ENCODE data around the gene CYP39A1. TPM values are rescaled to one million over a fixed set of nuclear protein-coding genes. Genes with fewer than 3 reads are reported as not detected.

CYP39A1 gene
- total and polyA plus RNA-seq, 7 donors, result 0.34 to 2.0 (median 0.63) TPM

DNA sequence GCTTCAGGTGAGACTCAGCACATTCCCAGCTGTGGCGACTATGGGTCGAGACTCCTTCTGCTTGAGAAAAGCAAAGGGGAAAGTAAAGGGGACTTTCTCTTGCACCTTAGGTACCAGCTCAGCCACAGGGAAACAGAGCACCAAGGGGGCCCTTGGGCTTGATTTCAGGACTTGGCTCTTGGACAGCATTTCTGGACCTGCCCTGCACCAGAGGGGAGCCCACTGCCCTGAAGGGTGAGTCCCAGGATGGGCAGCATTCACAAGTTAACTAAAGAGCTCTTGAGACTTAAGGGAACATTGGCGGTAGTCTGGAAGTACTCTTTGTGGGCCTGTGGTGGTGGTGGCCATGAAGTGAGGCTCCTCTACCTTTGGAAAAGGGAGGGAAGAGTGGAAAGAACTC, 111.1 kb downstream of the CYP39A1 start:
- no peaks in the 10 kb centered on the region for H3K36me3 ChIP-seq (ENCODE audit: insufficient read depth in 1 of 2, low read depth in 1 of 2)
- H3K4me3 ChIP-seq, result no peak overlapping the region
- peaks cover 3% of the 10 kb centered on the region for H3K9me3 ChIP-seq
- H3K27me3 ChIP-seq (ENCODE audit: insufficient read depth in 3 of 3, low read length in 2 of 3), result no peaks in the 10 kb centered on the region
- WGBS, 3 donors, result 93 to 95% (median 95%) methylated on average over 3 of the region's 3 CpGs
- ATAC-seq (no peak), DNase-seq (no peak)
- intact Hi-C loops (cut with DNase I), result no loop called here
- H3K4me1 ChIP-seq, result no peaks in the 10 kb centered on the region
- TF ChIP-seq, protein P1, sequence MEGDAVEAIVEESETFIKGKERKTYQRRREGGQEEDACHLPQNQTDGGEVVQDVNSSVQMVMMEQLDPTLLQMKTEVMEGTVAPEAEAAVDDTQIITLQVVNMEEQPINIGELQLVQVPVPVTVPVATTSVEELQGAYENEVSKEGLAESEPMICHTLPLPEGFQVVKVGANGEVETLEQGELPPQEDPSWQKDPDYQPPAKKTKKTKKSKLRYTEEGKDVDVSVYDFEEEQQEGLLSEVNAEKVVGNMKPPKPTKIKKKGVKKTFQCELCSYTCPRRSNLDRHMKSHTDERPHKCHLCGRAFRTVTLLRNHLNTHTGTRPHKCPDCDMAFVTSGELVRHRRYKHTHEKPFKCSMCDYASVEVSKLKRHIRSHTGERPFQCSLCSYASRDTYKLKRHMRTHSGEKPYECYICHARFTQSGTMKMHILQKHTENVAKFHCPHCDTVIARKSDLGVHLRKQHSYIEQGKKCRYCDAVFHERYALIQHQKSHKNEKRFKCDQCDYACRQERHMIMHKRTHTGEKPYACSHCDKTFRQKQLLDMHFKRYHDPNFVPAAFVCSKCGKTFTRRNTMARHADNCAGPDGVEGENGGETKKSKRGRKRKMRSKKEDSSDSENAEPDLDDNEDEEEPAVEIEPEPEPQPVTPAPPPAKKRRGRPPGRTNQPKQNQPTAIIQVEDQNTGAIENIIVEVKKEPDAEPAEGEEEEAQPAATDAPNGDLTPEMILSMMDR (IDR thresholded peaks at IDR 0.05), result no peak
- no peak overlapping the region for H3K27ac ChIP-seq

DNA sequence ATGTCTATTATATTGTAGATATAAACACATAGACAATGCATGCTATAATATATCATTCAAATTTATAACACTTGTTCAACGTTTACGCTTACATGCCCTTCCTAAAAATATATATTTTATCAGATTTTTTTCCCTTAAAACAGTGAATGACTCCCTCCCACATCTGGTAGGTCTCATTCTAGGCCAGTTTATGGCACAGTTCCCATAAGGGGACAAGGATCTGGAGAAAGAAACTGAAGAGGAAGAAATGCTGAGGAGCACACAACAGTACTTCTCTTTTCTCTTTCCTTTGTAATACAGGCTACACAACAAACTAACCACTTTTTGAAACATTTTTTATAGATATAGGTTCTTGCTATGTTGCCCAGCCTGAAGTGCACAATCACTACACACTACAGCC, 112.8 kb downstream of the CYP39A1 start:
- no peak for ATAC-seq
- no peak for DNase-seq
- Histone ChIP-seq H3K4me3 (no peak overlapping the region), H3K27ac (no peak overlapping the region), H3K4me1 (no peaks in the 10 kb centered on the region), H3K27me3 (ENCODE audit: insufficient read depth in 3 of 3, low read length in 2 of 3) (no peaks in the 10 kb centered on the region), H3K36me3 (ENCODE audit: insufficient read depth in 1 of 2, low read depth in 1 of 2) (no peaks in the 10 kb centered on the region), H3K9me3 (peaks cover 5% of the 10 kb centered on the region)
- TF ChIP-seq, protein P1 (IDR thresholded peaks at IDR 0.05), result no peak
- intact Hi-C loops (cut with DNase I), result no loop called here
- 83 to 90% (median 83%) methylated on average over 2 of the region's 2 CpGs for WGBS, 3 donors

DNA sequence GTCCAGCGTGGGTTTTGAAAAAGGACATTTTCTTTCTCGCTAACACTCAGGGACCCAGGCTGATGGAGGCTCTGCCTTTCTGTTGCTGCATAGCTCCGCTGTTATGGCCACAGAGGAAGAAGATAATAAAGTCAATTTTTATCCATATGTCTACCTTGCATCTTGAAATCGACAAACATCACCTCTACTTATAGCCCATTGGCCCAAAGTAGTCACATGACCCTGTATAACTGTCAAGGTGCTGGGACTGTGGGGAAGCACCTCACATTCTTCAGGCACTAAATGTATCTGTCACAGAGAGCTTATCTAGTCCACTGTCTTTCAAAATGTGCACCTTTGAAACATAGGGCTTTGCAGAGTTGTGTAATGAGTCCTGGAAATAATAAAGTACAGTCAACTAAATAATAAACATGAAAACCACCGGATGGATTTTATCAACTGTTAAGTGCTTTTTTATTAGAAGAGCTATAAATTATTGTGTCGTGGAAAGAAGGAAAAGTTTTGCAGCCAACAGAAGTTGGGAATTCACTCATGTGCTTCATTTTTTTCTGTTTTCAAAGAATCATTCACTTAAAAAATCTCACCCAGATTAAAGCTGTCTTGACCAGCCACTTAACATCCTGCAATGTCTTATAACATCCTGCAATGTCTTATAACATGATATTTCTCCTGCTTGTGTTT, 113.7 kb downstream of the CYP39A1 start:
- Histone ChIP-seq H3K27me3 (ENCODE audit: insufficient read depth in 3 of 3, low read length in 2 of 3) (no peaks in the 10 kb centered on the region), H3K4me3 (no peak overlapping the region), H3K9me3 (peaks cover 5% of the 10 kb centered on the region), H3K36me3 (ENCODE audit: insufficient read depth in 1 of 2, low read depth in 1 of 2) (no peaks in the 10 kb centered on the region), H3K4me1 (no peaks in the 10 kb centered on the region), H3K27ac (no peak overlapping the region)
- intact Hi-C loops (cut with DNase I), result no loop called here
- TF ChIP-seq, protein P1 (IDR thresholded peaks at IDR 0.05), result no peak
- DNase-seq (no peak), ATAC-seq (no peak)
- 67 to 73% (median 68%) methylated on average over 6 of the region's 6 CpGs for WGBS, 3 donors

DNA sequence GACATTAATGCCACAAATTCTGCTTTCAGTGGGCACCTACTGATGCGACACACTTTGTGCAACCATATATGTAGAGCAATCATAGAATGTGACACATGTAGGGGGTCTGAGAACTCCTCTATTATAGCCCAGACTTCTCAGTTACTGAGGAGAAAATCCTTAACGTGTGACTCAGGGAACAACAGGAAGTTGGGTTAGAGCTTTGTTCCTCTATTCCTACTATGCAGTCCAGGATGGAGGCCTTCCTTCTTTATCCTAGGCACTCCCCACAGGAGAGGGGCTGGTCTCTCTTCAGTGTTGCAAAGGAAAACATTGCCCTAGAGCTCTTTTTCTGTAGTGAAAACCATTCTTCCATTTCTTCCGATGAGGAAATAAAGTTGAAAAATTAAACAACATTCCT, 121.7 kb downstream of the CYP39A1 start:
- TF ChIP-seq, protein P1 (IDR thresholded peaks at IDR 0.05), result no peak
- no peak overlapping the region for H3K4me3 ChIP-seq
- H3K27me3 ChIP-seq (ENCODE audit: insufficient read depth in 3 of 3, low read length in 2 of 3), result no peaks in the 10 kb centered on the region
- H3K27ac ChIP-seq, result no peak overlapping the region
- intact Hi-C loops (cut with DNase I), result no loop called here
- no peak for DNase-seq
- ATAC-seq, result no peak
- 68 to 72% (median 69%) methylated on average over 3 of the region's 3 CpGs for WGBS, 3 donors
- H3K36me3 ChIP-seq (ENCODE audit: insufficient read depth in 1 of 2, low read depth in 1 of 2), result no peaks in the 10 kb centered on the region
- H3K4me1 ChIP-seq, result no peaks in the 10 kb centered on the region
- H3K9me3 ChIP-seq, result peaks cover 5% of the 10 kb centered on the region

Data from psoas muscle (tissue), 8 donors.